ENCODE results near the gene OR1C1.
"Not testable (repeated sequence)": the region's sequence is repeated elsewhere in the genome, so short reads cannot be mapped to it uniquely, and the experiment has no call there.

OR1C1 gene, protein sequence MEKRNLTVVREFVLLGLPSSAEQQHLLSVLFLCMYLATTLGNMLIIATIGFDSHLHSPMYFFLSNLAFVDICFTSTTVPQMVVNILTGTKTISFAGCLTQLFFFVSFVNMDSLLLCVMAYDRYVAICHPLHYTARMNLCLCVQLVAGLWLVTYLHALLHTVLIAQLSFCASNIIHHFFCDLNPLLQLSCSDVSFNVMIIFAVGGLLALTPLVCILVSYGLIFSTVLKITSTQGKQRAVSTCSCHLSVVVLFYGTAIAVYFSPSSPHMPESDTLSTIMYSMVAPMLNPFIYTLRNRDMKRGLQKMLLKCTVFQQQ

GRCh38 chr1:247760456-247760855 is at the start of gene OR1C1:
OR1C1 (minus strand) TSS chr1:247760556; CDS start chr1:247758406, 2,150 bp downstream.
- no peak for DNase-seq

GRCh38 chr1:247797518-247797917 is 37.2 kb upstream of the OR1C1 start:
- no peak for DNase-seq

DNA sequence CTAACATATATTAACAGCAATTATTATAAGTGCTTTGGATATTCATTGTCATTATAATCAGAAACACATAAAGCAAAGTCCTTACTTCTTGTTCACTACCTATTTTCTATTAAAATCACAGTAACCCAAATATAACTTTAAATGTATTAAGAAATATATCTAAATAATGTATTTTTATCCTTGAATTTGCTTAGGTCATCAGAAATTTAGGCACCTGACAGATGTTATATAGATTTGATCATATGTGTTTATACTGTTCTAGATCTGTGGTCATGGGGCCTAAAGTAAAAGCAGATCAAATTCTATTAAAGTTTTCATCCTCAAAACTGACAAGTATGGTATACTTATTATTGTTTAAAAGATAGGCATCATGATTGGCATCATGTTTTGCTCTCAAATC is 9.2 kb upstream of the OR1C1 start:
- DNase-seq, result no peak

GRCh38 chr1:247754311-247754710 is 6.0 kb downstream of the OR1C1 start:
- DNase-seq, result not testable (repeated sequence)

- no peak for DNase-seq
These were observed 10.5 kb downstream of the OR1C1 start for GRCh38 chr1:247749870-247750269.

DNA sequence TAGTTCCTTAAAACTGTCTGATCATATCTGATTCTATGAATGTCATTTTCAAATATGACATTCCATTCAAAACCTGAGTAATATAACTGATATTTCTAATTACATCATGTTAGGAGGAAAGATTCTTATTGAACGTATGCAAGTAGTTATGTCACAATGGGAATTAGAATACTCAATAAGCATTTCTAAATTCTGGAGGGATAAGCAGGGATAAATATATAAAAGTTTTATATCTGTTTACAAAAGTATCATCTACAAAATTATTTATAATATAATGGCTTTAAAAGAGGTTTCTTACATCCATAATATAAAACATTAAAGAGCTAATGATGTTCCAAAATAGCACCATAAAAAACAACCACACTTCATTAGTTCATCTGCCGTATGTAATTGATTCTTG is 12.3 kb downstream of the OR1C1 start, which contains the start of gene OR14A2:
Gene OR14A2 (minus strand): TSS at position 101 of the 400 bp plus-strand sequence.
- no peak for DNase-seq

GRCh38 chr1:247747616-247748015 is 12.7 kb downstream of the OR1C1 start:
- no peak for DNase-seq

- no peak for DNase-seq
These were observed 13.9 kb downstream of the OR1C1 start for GRCh38 chr1:247746391-247746935.

GRCh38 chr1:247742215-247742760 is 18.1 kb downstream of the OR1C1 start:
- DNase-seq, result not testable (repeated sequence)

DNA sequence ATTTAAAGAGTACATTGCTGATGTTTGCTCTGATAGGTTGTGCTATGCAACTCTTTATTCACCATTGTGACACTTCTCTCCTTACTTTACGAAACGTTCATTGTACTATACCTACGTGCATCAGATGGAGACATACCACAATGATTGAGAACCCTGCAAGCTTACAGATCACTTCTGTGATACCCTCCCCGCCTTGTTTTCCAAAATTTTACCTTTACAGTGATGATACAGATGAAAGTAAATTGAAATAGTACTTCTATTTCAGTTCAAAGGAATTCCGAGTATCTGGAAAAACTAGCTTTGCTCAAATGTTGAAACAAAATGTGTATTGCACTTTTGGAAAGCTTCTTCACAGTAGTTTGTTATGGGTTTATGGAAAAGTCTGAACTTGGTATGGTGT is 18.6 kb downstream of the OR1C1 start:
- DNase-seq, result no peak

DNA sequence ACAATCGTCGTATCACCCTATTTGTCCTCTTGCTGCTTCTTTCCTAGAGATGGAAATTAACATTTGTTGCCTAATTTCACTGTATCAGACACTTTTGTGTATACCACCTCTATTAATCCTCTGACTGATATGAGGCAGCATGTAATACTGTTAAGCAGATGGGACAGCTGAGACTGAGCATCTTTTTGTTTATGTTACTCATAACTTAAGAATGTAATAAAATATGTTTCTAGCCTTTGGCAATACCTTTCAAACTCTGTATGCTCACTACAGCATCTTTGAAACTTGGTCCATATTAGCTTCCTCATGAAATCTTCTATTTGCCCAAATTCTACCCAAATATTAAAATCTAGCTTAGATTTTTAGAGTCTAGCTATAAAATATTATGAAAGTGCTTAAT is 19.6 kb downstream of the OR1C1 start:
- DNase-seq, result no peak

- DNase-seq, result no peak
These were observed 22.0 kb downstream of the OR1C1 start, which contains the start of gene OR14K1 for GRCh38 chr1:247738315-247738714. OR14K1 (plus strand) TSS chr1:247738615; CDS start chr1:247738615, 0 bp downstream.

- DNase-seq, result no peak
These were observed 39.1 kb downstream of the OR1C1 start for GRCh38 chr1:247721222-247721621.

DNA sequence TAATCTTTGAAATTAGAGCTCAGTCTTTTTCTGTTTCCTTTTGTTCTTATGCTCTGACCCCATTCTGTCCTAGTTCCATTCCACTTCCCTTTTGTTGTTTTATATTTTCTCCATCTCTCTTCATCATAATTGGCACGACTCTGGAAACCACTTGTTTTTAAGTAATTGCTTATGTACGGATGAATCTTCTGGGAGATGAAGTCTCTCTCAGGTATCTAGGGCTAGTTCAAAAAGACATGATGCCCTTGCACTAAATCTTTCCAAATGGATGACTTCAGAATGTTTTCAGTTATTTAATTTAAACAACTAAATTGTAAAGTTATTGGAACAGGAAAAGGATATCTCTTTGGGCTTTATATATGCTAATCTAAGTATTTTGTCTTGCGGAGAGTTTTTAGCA is 43.8 kb downstream of the OR1C1 start, which contains the start of gene OR6F1:
Gene OR6F1 (minus strand): TSS at position 101 of the 400 bp plus-strand sequence. CDS start 3,891 bp downstream, outside the sequence.
- DNase-seq, result no peak

GRCh38 chr1:247713753-247714152 is 46.6 kb downstream of the OR1C1 start:
- no peak for DNase-seq

DNA sequence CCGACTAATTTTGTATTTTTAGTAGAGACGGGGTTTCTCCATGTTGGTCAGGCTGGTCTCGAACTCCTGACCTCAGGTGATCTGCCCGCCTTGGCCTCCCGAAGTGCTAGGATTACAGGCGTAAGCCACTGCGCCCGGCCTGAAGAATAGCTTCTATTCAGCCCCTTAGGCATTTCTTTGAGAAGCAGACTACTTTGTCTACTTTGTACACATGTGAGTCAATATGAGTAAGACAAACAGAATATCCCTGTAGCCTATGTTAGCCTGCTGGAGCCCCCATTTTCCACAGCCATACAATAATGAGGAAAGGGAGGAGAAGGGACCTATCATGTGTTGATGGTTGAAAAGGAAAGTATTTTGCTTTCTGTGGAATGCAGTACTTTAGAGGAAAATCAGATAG is 49.7 kb downstream of the OR1C1 start:
- DNase-seq, result not testable (repeated sequence)

All from CD4-positive, alpha-beta T cell treated with Interleukin-4 for 1 hour (primary cell).